Activated effector memory CD4-positive, alpha-beta T cell treated with Interleukin-2 at 50 U/mL for 16 hours (primary cell): Measurements from ENCODE around the gene FUCA1.
"Not testable (repeated sequence)": the region's sequence is repeated elsewhere in the genome, so short reads cannot be mapped to it uniquely, and the experiment has no call there.

Source experiments
- DNase-seq: peaks from one replicate; pipeline ENCODE4 v3.0.0-alpha.2; 2020

The FUCA1 gene

DNA sequence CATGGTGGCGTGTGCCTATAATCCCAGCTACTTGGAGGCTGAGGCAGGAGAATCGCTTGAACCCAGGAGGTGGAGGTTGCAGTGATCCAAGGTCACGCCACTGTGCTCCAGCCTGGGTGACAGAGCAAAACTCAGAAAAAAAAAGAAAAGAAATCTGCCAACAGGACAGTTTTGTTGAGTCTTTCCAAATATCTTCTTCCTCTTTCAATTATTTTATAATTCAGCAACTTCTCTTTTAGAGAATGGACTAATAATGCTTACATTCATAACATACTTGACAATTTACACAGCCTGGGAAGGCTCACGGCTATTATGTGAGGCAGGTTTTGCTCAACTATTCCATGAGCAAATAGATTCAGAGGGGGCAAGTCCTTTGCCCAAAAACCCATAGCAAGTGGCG lies 27.0 kb upstream of the FUCA1 start:
- DNase-seq = no peak

DNA sequence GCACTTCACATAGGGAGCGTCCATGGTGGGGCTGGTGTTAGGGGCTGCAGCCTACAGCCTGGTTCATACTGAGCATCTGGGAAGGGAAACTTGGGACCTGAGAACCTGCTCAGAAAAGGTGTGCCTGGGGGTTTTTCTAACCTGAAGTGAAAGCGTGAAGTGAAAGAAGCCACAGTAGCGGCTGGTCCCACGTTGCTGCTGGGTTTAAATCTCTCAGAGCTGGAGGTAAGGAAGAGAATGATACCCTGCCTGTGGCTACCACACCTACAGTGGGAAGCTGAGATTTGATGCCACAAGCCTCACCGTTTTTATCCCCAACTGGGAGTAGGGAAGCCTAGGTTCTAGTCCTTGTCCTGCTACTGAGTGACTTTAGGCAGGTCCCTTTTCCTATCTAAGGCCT lies 21.0 kb upstream of the FUCA1 start:
- DNase-seq = no peak

DNA sequence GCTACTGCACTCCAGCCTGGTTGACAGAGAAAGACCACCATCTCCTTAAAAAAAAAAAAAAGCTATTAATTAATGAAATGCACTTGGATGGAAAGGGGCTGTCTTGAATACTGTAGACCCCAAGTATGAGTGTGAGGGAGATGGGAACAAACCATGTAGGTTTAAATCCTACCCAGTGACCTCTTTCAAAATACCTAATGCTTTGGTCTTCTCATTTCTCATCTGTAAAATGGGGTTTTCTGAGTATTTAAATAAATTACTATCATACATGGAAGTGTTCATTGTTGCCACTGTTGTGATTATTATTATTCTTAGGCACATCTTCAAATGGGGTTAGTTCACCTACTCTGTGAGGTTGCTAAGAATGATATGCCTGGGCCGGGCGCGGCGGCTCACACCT lies 17.1 kb upstream of the FUCA1 start:
- DNase-seq = no peak

DNA sequence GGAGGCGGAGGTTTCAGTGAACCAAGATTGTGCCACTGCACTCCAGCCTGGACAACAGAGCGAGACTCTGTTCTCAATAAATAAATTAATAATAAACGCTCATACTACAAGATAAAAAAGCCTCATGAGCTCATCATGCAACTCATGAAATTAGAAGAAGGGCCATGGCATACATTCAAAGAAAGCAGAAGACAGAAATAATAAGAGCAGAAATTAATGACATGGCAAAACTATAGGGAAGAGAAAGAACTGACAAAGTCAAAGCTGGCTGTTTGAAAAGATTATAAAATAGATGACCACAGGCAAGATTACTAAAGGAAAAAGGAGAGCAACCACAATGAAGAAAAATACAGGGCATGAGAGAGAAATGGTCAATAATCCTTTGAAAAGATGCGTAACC lies 14.7 kb upstream of the FUCA1 start:
- DNase-seq = no peak

DNA sequence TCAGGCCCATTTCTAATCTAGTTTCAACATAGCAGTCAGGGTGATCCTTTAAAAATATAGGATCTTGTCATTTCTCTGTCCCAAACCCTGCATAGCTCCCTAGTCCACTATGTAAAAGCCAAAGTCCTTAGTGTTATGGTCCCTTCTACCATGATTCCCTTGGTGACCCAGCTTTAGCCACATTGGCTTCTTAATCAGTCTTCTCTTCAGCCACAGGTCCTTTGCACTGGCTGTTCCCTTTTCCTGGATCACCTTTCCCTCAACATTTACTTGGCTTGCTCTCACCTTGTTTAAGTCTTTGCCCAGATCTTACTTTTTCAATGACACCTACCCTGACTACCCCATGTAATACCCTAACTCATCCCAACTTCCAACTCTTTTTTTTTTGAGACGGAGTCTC lies 11.7 kb upstream of the FUCA1 start:
- DNase-seq = no peak

DNA sequence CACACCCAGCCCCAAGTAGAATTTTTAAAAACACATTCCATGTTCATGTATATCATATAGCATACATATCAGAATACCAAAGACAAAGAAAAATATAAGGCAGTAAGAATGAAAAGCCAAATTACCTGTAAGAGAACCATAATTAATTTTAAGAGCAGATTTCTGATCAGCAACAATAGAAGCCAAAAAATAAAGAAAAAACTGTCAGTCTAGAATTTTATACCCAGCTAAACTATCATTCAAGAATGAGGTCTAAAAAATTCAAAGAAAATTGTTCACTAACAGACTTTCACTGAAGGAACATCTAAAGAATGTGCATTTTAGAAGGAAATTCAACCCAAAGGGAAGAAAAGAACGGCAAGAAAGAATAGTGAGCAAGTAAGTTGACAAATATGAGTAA lies 10.6 kb upstream of the FUCA1 start:
- DNase-seq = no peak

DNA sequence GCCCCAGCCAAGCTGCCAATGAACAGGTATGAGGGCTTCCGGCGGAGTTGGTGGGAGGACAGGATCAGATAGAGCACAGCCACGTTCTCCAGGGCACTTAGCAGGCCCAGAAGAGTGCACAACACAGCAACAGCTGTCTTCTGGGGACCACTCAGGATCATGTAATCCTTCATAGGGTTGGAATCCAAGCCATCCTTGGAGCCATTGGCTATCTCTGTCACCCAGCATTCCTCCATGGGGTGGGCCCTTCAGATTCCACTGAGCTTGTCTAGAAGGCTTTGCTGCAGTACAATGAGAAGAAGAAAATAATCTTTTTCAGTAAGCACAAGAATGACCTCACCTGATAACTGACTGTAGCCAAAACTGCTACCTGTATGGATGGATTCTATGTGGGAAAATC lies 7.3 kb upstream of the FUCA1 start:
- no peak for DNase-seq

DNA sequence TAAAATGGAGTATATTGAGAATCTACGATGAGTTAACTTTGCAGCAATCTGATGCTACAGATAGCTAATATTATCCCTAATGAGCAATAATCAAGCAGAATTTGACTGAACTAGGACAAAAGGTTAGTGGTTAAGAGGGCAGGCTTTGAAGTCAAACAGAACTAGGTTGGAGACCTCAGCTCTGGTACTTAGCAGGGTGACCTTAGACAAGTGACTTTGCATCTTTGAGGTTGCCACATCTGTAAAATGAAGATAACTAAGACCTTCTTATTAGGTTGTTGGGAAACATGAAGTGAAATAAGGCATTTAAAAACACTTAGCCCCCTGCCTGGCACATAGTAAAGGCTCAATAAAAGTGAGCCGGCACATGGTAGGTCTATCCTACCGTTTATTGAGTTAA lies 4.3 kb upstream of the FUCA1 start:
- no peak for DNase-seq

DNA sequence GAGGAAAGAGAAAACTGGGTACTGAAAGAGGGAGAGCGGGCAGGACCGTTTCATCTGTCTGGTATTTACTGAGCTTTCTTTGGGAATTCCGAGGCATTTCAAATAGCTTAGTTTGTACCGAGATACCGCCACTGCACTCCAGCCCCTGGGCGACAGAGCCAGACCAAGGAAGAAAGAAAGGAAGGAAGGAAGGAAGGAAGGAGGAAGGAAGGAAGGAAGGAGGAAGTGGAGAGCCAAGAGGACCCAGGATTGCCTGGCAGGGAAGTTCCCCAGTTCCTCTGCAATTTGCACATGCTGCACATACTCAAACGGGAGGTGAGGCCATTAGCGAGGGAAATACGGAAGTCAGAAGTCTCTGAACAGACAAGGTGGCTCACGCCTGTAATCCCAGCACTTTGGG lies 961 bp upstream of the FUCA1 start:
- no peak for DNase-seq

DNA sequence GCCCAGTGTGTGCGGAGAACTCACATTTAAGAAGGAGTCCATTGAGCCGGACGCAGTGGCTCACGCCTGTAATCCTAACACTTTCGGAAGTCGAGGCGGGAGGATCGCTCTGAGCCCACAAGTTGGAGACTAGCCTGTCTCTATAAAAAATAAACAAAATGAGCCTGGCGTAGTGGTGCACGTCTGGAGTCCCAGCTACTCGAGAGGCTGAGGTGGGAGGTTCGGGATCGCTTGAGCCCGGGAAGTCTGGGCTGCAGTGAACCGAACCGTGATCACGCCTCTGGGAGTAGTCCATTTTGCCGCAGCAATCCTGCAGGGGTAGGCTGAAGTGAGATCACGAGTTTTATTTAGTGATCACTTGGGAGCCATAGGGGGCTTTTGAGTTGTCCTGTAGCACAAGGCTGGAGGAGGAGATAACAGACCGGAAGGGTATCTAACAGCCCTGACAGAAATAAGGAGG lies 497 bp upstream of the FUCA1 start:
- no peak for DNase-seq

DNA sequence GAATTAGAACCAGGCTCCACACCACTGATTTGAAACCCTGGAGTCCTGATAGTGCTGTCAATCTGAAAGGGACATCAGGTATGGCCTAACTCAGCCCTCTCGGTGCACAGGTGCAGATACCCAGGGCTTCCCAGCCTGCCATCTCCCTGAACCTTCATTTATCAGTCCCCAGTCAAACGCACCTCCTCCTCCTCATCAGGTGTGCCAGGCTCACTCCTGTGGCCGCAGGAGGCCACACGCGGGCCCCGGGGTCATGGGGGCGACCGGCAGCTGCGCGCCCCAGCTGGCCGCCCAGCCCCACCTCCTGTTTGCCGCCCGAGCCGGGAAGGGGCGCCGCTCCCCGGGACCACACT lies 572 bp downstream of the FUCA1 start:
- DNase-seq = no peak

DNA sequence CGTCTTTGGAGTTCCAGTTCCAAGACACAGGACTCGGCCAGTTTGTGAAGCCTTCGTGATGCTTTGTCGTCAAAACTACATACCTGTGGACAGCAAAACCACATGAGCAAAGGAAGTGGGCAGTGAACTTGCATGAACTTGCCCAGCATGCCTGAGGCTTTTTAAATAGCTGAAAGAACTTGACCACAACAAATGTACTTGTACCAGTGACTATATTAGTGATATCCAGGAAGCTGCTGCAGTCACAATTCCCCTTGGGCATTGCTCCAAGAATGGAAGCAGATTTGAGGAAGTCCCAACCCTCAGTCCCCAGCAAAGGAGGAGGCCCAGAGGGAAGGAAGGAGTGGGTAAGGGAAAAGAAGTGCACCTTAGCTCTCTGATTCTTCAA lies 2.6 kb downstream of the FUCA1 start:
- no peak for DNase-seq

DNA sequence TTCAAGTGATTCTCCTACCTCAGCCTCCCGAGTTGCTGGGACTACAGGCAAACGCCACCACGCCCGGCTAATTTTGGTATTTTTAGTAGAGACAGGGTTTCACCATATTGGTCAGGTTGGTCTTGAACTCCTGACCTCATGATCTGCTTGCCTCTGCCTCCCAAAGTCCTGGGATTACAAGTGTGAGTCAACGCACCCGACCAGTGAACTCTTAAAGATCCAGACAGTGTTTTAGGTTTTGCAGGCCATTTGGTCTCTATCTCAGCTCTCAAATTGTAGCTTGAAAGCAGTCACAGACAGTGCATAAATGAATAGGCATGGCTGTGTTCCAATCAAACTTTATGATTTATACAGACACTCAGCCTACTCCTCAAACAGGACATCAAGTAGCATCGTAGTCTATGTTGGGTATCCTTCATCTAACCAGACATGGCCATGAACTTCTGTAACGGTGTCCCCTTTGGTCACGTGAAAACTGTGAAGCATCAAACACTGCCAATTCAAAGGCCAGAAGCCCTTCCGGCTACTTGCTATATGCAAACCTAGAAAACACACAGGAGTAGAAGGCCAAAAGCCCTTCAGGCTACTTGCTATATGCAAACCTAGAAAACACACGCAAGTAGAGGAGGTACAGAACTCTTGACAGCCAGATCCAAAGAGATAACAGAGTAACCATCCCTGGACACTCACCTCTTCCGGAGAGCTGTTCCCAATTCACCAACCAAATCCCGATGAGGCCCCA lies 3.1 kb downstream of the FUCA1 start:
- DNase-seq = no peak

DNA sequence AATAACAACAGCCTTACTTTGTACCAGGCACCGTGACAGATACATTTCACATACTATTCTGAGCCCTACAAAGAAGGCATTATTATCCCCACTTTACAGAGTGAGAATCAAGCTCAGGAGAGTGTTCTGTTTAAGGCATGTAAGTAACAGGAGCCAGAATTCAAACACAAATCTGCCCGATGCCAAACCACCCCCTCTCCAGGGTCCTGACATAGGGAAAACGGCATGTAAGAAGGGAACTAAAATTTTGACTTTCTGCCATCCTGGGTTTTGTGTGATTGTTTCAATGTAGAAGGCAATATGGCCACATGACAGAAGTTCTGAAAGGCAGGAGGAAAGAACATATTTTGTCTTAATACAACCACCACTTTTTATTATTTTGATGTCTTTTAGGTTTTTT lies 5.5 kb downstream of the FUCA1 start:
- DNase-seq = no peak

DNA sequence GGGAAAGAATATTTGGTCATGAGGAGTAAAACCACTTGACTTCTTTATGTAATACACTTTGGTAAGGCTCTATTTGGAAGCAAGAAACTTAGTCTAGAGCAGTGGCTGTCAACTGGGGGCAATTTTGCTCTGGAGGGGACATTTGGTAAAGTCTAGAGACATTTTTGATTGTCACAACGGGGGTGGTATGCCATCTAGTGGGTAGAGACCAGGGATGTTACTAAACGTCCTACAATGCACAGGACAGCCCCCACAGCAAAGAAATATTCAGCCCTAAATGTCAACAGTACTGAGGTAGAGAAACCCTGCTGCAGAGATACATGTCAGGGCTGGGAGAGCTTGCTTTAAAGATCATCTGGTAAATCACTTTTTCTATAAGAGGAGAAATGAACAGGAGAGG lies 13.5 kb downstream of the FUCA1 start:
- DNase-seq = no peak

DNA sequence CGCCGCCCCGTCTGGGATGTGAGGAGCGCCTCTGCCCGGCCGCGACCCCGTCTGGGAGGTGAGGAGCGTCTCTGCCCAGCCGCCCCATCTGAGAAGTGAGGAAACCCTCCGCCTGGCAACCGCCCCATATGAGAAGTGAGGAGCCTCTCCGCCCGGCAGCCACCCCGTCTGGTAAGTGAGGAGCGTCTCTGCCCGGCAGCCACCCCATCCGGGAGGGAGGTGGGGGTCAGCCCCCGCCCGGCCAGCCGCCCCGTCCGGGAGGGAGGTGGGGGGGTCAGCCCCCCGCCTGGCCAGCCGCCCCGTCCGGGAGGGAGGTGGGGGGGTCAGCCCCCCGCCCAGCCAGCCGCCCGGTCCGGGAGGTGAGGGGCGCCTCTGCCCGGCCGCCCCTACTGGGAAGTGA lies 15.0 kb downstream of the FUCA1 start:
- not testable (repeated sequence) for DNase-seq

DNA sequence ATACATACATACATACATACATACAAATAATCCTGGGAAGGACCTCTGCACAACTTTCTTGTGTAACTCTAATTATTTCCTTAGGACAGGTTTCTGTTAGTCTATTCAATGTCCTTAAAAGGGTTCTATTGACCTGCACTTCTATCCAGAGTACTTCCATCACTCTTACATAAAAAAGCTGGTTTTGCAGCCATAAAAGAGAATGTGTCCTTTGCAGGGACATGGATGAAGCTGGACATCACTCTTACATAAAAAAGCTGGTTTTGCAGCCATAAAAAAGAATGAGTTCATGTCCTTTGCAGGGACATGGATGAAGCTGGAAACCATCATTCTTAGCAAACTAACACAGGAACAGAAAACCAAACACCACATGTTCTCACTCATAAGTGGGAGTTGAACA lies 16.7 kb downstream of the FUCA1 start:
- DNase-seq = not testable (repeated sequence)

DNA sequence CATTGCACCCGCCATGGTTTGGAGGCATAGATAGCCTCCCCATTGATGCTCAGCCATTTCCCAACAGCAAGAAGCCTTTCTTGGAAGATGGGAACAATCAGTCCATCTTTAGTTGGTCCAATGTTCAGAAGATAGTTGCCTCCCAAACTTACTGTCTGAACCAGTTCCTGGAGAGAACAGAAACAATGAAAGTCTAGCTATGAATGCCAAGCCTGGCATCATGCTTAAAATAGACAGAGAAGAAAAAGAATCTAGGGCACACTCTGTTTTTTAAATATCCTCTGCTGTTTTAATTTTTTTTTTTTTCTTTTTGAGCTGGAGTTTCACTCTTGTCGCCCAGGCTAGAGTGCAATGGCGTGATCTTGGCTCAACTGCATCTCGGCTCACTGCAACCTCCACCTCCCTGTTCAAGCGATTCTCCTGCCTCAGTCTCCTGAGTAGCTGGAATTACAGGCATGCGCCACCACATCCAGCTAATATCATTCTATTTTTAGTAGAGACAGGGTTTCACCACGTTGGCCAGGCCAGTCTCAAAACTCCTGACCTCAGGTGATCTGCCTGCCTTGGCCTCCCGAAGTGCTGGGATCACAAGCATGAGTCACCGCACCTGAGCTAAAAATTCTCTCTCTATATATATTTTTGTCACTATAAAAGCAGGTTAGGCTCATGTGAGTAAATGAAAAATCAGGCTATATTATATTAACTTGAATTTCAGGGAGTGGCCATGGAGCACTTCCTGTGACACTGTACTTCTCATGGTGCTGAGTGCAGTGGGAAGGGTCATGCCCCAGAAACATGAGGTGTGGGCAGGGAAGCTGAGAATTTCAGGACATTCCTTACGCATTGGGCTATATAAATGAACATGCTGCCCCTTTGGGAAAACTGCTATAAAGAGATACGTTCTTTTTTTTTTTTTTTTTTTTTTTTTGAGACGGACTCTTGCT lies 19.1 kb downstream of the FUCA1 start:
- no peak for DNase-seq

DNA sequence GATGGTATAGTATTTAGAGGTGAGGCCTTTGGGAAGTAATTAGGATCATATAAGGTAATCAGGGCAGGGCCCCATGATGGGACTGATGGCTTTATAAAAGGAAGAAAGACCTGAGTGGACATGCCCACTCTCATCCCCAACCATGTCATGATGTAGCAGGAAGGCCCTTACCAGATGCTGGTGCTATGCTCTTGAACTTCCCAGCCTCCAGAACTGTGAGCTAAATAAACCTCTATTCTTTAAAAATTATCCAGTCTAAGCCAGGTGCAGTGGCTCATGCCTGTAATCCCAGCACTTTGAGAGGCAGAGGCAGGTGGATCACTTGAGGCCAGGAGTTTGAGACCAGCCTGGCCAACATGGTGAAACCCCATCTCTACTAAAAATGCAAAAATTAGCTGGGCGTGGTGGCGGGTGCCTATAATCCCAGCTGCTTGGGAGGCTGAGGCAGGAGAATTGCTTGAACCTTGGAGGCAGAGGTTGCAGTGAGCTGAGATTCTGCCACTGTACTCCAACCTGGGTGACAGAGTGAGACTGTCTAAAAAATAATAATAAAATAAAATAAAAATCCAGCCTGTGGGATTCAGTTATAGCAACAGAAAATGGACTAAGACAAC lies 20.5 kb downstream of the FUCA1 start:
- DNase-seq = not testable (repeated sequence)

DNA sequence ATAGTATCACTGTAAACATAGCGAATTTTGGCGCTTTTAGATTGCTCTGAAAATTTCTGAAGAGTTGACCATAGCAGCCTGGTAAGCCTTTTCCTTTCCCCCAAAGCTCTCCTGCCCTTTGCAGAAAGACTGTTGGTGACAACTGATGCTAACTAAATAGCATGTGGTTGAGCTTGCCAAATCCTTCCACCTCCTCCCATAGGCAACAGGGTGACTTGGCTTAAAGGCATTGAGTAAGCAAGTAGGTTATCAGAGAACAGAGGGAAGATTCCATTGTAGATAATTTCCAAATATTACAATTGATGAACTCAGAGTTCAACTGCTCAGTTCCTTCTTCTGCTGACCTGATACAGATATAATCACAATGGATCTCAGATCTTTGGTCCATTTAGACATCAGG lies 22.9 kb downstream of the FUCA1 start:
- DNase-seq = no peak

DNA sequence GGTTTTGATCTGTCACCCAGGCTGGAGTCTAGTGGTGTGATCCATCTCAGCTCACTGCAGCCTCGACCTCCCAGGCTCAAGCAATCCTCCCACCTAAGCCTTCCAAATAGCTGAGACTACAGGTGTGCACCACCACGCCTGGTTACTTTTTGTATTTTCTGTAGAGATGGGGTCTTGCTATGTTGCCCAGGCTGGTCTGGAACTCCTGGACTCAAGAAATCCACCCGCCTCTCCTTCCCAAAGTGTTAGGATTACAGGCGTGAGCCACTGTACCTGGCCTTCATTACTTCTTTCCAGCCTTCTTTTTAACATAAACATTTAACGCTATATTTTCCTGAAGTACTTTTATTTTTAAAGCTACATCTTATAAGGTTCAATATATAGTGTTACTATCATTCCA lies 24.4 kb downstream of the FUCA1 start:
- DNase-seq = no peak

DNA sequence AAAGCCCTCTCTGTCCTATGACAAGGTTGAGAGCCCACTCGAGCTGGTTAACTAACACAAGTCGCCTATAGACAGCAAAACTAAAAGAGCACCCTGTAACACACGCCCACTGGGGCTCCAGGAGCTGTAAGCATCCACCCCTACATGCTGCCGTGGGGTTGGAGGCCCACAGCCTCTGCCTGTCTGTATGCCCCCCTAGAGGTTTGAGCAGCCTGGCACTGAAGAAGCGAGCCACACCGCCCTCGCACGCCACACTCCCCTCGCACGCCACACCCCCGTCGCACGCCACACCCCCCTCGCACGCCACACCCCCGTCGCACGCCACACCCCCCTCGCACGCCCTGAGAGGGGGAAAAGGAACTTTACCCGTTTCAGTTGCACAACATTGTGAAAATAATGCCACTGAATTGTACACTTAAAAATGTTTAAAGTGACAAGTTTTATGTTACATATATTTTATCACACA lies 29.7 kb downstream of the FUCA1 start:
- peak; percentile 68 for DNase-seq

DNA sequence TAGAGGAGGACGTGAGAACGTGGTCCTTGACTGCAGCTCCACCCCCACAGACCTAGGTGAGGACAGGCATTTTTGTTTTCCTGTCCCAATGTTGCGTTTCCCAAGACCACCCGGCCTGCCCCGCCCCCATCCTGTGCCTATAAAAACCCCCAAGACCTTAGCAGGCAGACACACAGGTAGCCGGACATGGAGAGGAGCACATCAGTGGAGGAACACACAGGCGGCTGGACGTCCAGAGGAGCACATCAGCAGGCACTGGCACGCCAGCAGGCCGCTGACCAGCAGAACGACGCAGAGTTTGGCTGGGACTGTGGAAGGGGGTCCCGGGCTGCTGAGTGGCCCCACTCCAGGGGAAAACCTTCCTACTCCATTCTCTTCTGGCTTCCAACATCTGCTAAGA lies 30.2 kb downstream of the FUCA1 start:
- DNase-seq = no peak

DNA sequence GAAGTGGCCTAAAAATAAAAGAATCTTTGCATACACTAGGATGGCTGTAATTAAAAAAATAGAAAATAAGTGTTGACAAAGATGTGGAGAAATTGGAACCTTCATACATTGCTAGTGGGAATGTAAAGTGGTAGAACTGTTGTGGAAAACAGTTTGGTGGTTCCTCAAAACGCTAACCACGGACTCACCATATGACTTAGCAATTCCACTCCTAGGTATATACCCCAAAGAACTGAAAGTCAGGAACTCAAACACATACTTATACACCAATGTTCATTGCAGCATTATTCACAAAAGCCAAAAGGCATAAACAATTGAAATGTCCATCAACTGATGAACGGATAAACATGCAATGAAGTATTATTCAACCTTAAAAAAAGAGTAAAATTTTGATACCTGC lies 32.1 kb downstream of the FUCA1 start:
- DNase-seq = no peak
